Thyroid gland (tissue), 4 donors: Measurements from ENCODE around the gene TPH2. TPM values are rescaled to one million over a fixed set of nuclear protein-coding genes. Genes with fewer than 3 reads are reported as not detected.

Experiments
- DNase-seq, 2 donors: peaks; one replicate each; pipeline ENCODE4 v3.0.0-alpha.2; 2019
- H3K27ac ChIP-seq, 3 donors: fragments of 200-600 bp; sonication (generic); 1 replicate in 2 of 3; 2 replicates in 1 of 3; pipeline ENCODE4 v1.5.1; 2016 to 2019; ENCODE audit warnings: mild to moderate bottlenecking in 1 of 3, moderate library complexity in 1 of 3
- H3K27me3 ChIP-seq: fragments of 200-600 bp; sonication (generic); one replicate; pipeline ENCODE4 v1.5.1; 2019
- H3K36me3 ChIP-seq, 2 donors: fragments of 200-600 bp; sonication (generic); one replicate each; pipeline ENCODE4 v1.5.1; 2016 to 2019
- H3K4me1 ChIP-seq, 2 donors: fragments of 200-600 bp; sonication (generic); one replicate each; pipeline ENCODE4 v1.5.1; 2017 to 2019
- H3K4me3 ChIP-seq, 3 donors: fragments of 200-600 bp; sonication (generic); replicated peaks in 1 of 3; 1 replicate in 2 of 3; 2 replicates in 1 of 3; pipeline ENCODE4 v1.5.1; 2016; ENCODE audit warnings: mild to moderate bottlenecking in 1 of 3
- H3K9me3 ChIP-seq: fragments of 200-600 bp; sonication (generic); one replicate; pipeline ENCODE4 v1.5.1; 2017
- POLR2A ChIP-seq, 2 donors: fragments of 450-650 bp; IDR thresholded peaks; one replicate each; pipeline ENCODE4 v1.6.1; 2017; ENCODE audit warnings: antibody characterized with exemption in 2 of 2, mild to moderate bottlenecking in 2 of 2, moderate library complexity in 1 of 2
- WGBS, 2 donors: methylation state at CpG; one replicate each; pipeline ENCODE4 v1.1.5; 2017; 5-methylcytosine and 5-hydroxymethylcytosine counted together
- intact Hi-C: fragments of 100-400 bp; cut with DNase I; formaldehyde crosslinking; loops from one replicate; pipeline ENCODE4 v1.15.1; 2023
- total RNA-seq, 4 donors: library from RNA; depleted of rRNA; stranded (reverse); fragments of >200 nt; gene quantifications; one replicate each; pipeline ENCODE4 v1.2.3, GENCODE V29; 2016
- TF ChIP-seq, protein P1 (sequence below), 6 experiments: fragments of 200-600 bp in 3 of 6; fragments of 450-650 bp in 3 of 6; sonication (generic) in 3 of 6; IDR thresholded peaks; one replicate each; pipeline ENCODE4 v1.5.1; 2016 to 2019; ENCODE audit warnings: antibody characterized with exemption in 6 of 6, mild to moderate bottlenecking in 2 of 6, inconsistent platforms in 1 of 6, moderate library complexity in 1 of 6

TPH2 gene
- total RNA-seq, 4 donors from 2014 or later: not detected

DNA sequence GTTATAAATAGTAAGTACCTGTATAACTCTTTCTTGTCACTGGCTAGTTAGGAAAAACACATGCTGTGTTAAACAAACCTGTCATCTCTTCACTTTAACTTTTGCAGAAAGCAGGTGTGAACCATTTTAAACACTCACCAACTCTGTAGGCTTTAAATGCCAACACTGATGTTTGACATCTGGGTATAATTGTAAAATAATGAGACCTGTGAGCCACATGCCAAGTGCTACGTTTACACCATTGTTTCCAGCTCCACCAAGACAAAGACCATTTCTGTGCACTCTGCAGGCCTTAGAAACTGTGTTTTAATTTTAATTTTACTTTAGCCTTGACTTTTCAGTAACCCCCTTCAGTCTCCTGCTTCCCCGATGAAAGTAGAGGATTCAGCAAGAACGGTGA, 11.0 kb downstream of the TPH2 start:
- WGBS, 2 donors: 60 to 65% methylated on average over 3 of the region's 3 CpGs
- H3K4me3 ChIP-seq: no peak overlapping the region
- no peak overlapping the region for H3K27ac ChIP-seq
- no peaks in the 10 kb centered on the region for H3K9me3 ChIP-seq
- TF ChIP-seq, protein P1, sequence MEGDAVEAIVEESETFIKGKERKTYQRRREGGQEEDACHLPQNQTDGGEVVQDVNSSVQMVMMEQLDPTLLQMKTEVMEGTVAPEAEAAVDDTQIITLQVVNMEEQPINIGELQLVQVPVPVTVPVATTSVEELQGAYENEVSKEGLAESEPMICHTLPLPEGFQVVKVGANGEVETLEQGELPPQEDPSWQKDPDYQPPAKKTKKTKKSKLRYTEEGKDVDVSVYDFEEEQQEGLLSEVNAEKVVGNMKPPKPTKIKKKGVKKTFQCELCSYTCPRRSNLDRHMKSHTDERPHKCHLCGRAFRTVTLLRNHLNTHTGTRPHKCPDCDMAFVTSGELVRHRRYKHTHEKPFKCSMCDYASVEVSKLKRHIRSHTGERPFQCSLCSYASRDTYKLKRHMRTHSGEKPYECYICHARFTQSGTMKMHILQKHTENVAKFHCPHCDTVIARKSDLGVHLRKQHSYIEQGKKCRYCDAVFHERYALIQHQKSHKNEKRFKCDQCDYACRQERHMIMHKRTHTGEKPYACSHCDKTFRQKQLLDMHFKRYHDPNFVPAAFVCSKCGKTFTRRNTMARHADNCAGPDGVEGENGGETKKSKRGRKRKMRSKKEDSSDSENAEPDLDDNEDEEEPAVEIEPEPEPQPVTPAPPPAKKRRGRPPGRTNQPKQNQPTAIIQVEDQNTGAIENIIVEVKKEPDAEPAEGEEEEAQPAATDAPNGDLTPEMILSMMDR (IDR thresholded peaks at IDR 0.05): no peak
- TF ChIP-seq POLR2A (IDR thresholded peaks at IDR 0.05): no peak
- H3K4me1 ChIP-seq: peaks cover 3 to 11% of the 10 kb centered on the region in 2 donors
- H3K27me3 ChIP-seq: no peaks in the 10 kb centered on the region
- no peak for DNase-seq
- no peaks in the 10 kb centered on the region for H3K36me3 ChIP-seq
- intact Hi-C loops: no loop called here

DNA sequence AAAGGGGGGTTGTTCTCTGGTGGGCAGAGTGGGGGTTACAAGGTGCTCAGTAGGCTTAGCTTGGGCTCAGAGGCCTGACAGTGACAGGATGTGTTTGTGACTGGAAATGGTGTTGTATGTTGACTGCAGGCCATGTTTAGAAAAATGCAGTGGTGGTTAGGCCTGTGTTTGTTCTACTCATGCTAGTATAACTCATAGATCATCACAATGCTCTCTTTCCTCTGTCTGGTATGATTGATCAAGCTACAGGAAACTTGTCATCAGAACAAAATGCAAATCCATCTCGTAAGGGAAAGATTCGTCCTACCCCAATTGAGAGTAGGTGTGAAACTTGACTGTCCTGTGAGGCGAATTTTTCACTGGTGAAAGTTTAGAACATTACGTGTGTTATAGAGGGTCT, 11.8 kb downstream of the TPH2 start:
- Histone ChIP-seq H3K4me1 (peaks cover 3 to 11% of the 10 kb centered on the region in 2 donors), H3K4me3 (no peak overlapping the region), H3K9me3 (no peaks in the 10 kb centered on the region), H3K36me3 (no peaks in the 10 kb centered on the region), H3K27me3 (no peaks in the 10 kb centered on the region), H3K27ac (no peak overlapping the region)
- intact Hi-C loops: no loop called here
- DNase-seq: no peak
- WGBS, 2 donors: 90 to 95% methylated on average over 4 of the region's 4 CpGs
- TF ChIP-seq, protein P1 (IDR thresholded peaks at IDR 0.05): no peak

DNA sequence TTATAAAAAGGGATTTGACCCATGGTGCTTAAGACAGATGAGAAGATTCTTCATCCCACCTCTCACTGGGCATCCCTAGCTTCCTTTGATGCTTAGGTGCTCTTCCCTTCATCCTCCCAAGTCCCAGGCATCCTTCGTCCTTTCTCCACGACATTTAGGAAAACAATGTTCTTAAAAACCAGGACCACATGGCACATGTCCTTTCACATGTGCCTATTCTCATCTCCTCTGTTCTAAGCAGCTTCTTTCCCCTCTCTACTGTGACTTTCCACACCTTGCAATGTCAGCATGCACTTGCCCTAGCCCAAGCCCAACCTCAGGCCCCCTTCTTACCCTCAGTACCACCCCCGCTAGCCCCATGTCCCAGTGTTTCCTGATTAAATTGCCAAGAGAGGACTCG, 12.2 kb downstream of the TPH2 start:
- 84 to 86% methylated on average over 4 of the region's 4 CpGs for WGBS, 2 donors
- no peaks in the 10 kb centered on the region for H3K9me3 ChIP-seq
- DNase-seq: no peak
- no peaks in the 10 kb centered on the region for H3K27me3 ChIP-seq
- no peaks in the 10 kb centered on the region for H3K36me3 ChIP-seq
- TF ChIP-seq, protein P1 (IDR thresholded peaks at IDR 0.05): no peak
- no peak for TF ChIP-seq POLR2A (IDR thresholded peaks at IDR 0.05)
- H3K4me3 ChIP-seq: no peak overlapping the region
- intact Hi-C loops: no loop called here
- peaks cover 3 to 11% of the 10 kb centered on the region in 2 donors for H3K4me1 ChIP-seq
- no peak overlapping the region for H3K27ac ChIP-seq

DNA sequence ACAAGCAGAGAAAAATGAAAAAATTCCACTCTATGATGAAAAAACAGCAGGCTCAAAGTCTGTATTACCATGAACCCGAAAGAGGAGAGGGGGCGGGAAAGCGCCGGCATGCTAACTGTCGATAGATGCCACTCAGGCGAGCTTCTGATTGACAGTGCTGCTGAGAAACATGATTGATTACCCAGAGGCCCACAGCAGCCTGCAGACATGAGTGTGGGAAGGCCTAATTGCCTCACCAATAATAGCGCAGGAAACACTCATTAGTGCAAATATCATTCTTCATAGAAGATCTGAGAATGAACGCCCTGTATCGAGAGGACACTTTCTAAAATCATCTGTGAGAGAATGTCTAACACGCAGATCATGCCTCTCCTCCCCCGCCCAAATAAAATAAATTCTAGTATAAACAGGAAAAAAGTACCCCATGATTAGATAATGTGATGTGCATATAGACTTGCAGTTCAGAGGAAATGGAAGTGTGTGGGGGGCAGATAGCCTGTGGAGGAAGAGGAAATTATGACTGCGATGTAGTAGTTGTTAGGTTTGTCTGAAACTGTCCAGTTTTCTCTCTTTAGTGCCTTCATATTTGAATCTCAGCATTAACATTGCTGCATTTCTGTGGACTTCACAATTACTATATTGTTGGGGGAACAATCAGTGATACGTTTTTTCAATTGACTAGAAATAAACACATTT, 15.6 kb downstream of the TPH2 start:
- DNase-seq: no peak
- Histone ChIP-seq H3K27me3 (no peaks in the 10 kb centered on the region), H3K27ac (no peak overlapping the region), H3K4me1 (peaks cover 0 to 9% of the 10 kb centered on the region in 2 donors), H3K4me3 (no peak overlapping the region), H3K36me3 (no peaks in the 10 kb centered on the region), H3K9me3 (no peaks in the 10 kb centered on the region)
- TF ChIP-seq, protein P1 (IDR thresholded peaks at IDR 0.05): no peak
- TF ChIP-seq POLR2A (IDR thresholded peaks at IDR 0.05): no peak
- intact Hi-C loops: no loop called here
- 66 to 69% methylated on average over 13 of the region's 13 CpGs for WGBS, 2 donors

DNA sequence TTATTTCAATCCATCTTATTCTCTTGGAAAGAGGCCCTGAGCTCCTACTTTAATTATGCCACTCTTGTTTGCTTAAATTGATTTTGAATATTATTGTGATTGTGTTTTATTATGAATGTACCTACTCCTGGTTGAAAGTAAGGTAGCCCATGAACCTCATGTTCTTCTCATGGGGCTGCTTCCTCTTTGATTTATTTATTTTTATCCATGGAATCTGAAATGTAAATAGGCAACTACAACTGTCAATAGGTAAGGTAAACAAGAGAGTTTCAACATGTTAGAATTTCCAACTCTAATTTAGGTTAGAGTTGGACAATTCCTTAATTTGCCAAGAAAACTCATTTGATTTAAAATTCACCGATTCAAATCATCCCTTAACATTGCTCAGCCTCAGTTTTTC, 16.2 kb downstream of the TPH2 start:
- peaks cover 0 to 9% of the 10 kb centered on the region in 2 donors for H3K4me1 ChIP-seq
- intact Hi-C loops: no loop called here
- H3K4me3 ChIP-seq: no peak overlapping the region
- H3K36me3 ChIP-seq: no peaks in the 10 kb centered on the region
- no peak overlapping the region for H3K27ac ChIP-seq
- H3K27me3 ChIP-seq: no peaks in the 10 kb centered on the region
- DNase-seq: no peak
- no peaks in the 10 kb centered on the region for H3K9me3 ChIP-seq
- no peak for TF ChIP-seq POLR2A (IDR thresholded peaks at IDR 0.05)
- TF ChIP-seq, protein P1 (IDR thresholded peaks at IDR 0.05): no peak
- 91 to 94% methylated on average over 1 of the region's 1 CpG for WGBS, 2 donors
